WTC11 (cell line): Measurements from ENCODE around the gene SMAD3. TPM values are rescaled to one million over a fixed set of nuclear protein-coding genes. Genes with fewer than 3 reads are reported as not detected.
A peak's percentile ranks its signal among the peaks of the same experiment; 100 is the strongest.
"Not testable (repeated sequence)": the region's sequence is repeated elsewhere in the genome, so short reads cannot be mapped to it uniquely, and the experiment has no call there.

Experiments
- ATAC-seq: fragments of 200-7000 bp; cut with Tn5 transposase; 2 replicates; pipeline ENCODE4 v1.10.0; 2021; ENCODE audit warnings: mild to moderate bottlenecking, moderate library complexity
- CTCF ChIA-PET: fragments of 300-600 bp; sonication (Branson Sonifier 250); formaldehyde crosslinking; loops from one replicate; lab custom pipeline; 2021; ENCODE audit warnings: antibody characterized with exemption; lab: Charles Lee
- POLR2A ChIA-PET: fragments of 350-600 bp; sonication (Branson Sonifier 250); formaldehyde crosslinking; loops from one replicate; lab custom pipeline; 2021; ENCODE audit warnings: antibody characterized with exemption; lab: Charles Lee
- DNase-seq: peaks from one replicate; pipeline ENCODE4 v3.0.0; 2021; ENCODE audit warnings: low spot score
- H3K27ac Mint-ChIP-seq: 2 replicates; pipeline ENCODE4 v1.8.0; 2021; ENCODE audit warnings: mixed read lengths
- H3K27me3 Mint-ChIP-seq: 2 replicates; pipeline ENCODE4 v1.8.0; 2021; ENCODE audit warnings: low read depth, mild to moderate bottlenecking, moderate library complexity, mixed read lengths
- H3K36me3 Mint-ChIP-seq: 2 replicates; pipeline ENCODE4 v1.8.0; 2021; ENCODE audit warnings: mixed read lengths
- H3K4me1 Mint-ChIP-seq: 2 replicates; pipeline ENCODE4 v1.8.0; 2022; ENCODE audit warnings: mixed read lengths
- H3K4me3 Mint-ChIP-seq: 2 replicates; pipeline ENCODE4 v1.8.0; 2021; ENCODE audit warnings: mild to moderate bottlenecking, moderate library complexity, mixed read lengths
- H3K9me3 Mint-ChIP-seq: 2 replicates; pipeline ENCODE4 v1.8.0; 2021; ENCODE audit warnings: mixed read lengths
- ATF1 ChIP-seq: sonication (generic); formaldehyde crosslinking; IDR thresholded peaks from 2 replicates; pipeline ENCODE4 v1.8.1; 2023; ENCODE audit warnings: mild to moderate bottlenecking, moderate library complexity, missing genetic modification reagents
- ATF3 ChIP-seq: sonication (generic); formaldehyde crosslinking; conservative IDR thresholded peaks from 2 replicates; pipeline ENCODE4 v1.8.1; 2022; ENCODE audit warnings: mild to moderate bottlenecking, missing genetic modification reagents
- CDX4 ChIP-seq: fragments of 250-450 bp; sonication (Bioruptor Pico); IDR thresholded peaks from 2 replicates; pipeline ENCODE4 v1.9.0; 2021; ENCODE audit warnings: moderate library complexity, mild to moderate bottlenecking, inconsistent platforms, borderline replicate concordance
- ESRRA ChIP-seq: sonication (generic); formaldehyde crosslinking; IDR thresholded peaks from 2 replicates; pipeline ENCODE4 v1.8.1; 2022; ENCODE audit warnings: mild to moderate bottlenecking, missing genetic modification reagents, borderline replicate concordance
- ETV6 ChIP-seq: sonication (generic); formaldehyde crosslinking; IDR thresholded peaks from 2 replicates; pipeline ENCODE4 v1.8.1; 2022; ENCODE audit warnings: mild to moderate bottlenecking, missing genetic modification reagents
- GABPB1 ChIP-seq: sonication (generic); formaldehyde crosslinking; IDR thresholded peaks from 2 replicates; pipeline ENCODE4 v1.8.1; 2023; ENCODE audit warnings: mild to moderate bottlenecking, missing genetic modification reagents
- HMGA2 ChIP-seq: fragments of 250-450 bp; sonication (Bioruptor Pico); IDR thresholded peaks from 2 replicates; pipeline ENCODE4 v1.4.0; 2021; ENCODE audit warnings: mild to moderate bottlenecking, moderate library complexity
- JAZF1 ChIP-seq: fragments of 250-450 bp; sonication (Bioruptor Pico); IDR thresholded peaks from 2 replicates; pipeline ENCODE4 v1.9.0; 2021; ENCODE audit warnings: moderate library complexity, mild to moderate bottlenecking, inconsistent platforms
- JUN ChIP-seq: sonication (generic); formaldehyde crosslinking; IDR thresholded peaks from 2 replicates; pipeline ENCODE4 v1.8.0; 2023; ENCODE audit warnings: mild to moderate bottlenecking, missing genetic modification reagents
- NFE2L1 ChIP-seq: sonication (generic); formaldehyde crosslinking; IDR thresholded peaks from 2 replicates; pipeline ENCODE4 v1.8.1; 2023; ENCODE audit warnings: missing genetic modification reagents
- OVOL2 ChIP-seq: fragments of 250-450 bp; sonication (Bioruptor Pico); IDR thresholded peaks from 2 replicates; pipeline ENCODE4 v1.9.0; 2021; ENCODE audit warnings: mild to moderate bottlenecking, borderline replicate concordance
- PRDM15 ChIP-seq: sonication (generic); formaldehyde crosslinking; IDR thresholded peaks from 2 replicates; pipeline ENCODE4 v1.8.0; 2022; ENCODE audit warnings: missing genetic modification reagents
- PREB ChIP-seq: sonication (generic); formaldehyde crosslinking; IDR thresholded peaks from 2 replicates; pipeline ENCODE4 v1.8.1; 2022; ENCODE audit warnings: mild to moderate bottlenecking, missing genetic modification reagents, moderate library complexity, borderline replicate concordance
- PRRX2 ChIP-seq: fragments of 250-450 bp; sonication (Bioruptor Pico); IDR thresholded peaks from 2 replicates; pipeline ENCODE4 v1.8.0; 2021; ENCODE audit warnings: mild to moderate bottlenecking
- RORB ChIP-seq: fragments of 250-450 bp; sonication (Bioruptor Pico); IDR thresholded peaks from 2 replicates; pipeline ENCODE4 v1.9.0; 2021; ENCODE audit warnings: mild to moderate bottlenecking
- SMAD3 ChIP-seq: sonication (generic); formaldehyde crosslinking; IDR thresholded peaks from 2 replicates; pipeline ENCODE4 v1.8.0; 2022; ENCODE audit warnings: missing genetic modification reagents, mild to moderate bottlenecking, borderline replicate concordance
- SOX15 ChIP-seq: fragments of 250-450 bp; sonication (Bioruptor Pico); IDR thresholded peaks from 2 replicates; pipeline ENCODE4 v1.9.0; 2021; ENCODE audit warnings: mild to moderate bottlenecking
- TCF7 ChIP-seq: sonication (generic); formaldehyde crosslinking; IDR thresholded peaks from 2 replicates; pipeline ENCODE4 v1.8.0; 2022; ENCODE audit warnings: mild to moderate bottlenecking, low read depth, missing genetic modification reagents, moderate library complexity
- TEAD1 ChIP-seq: sonication (generic); formaldehyde crosslinking; IDR thresholded peaks from 2 replicates; pipeline ENCODE4 v1.8.0; 2022; ENCODE audit warnings: mild to moderate bottlenecking, missing genetic modification reagents
- USF1 ChIP-seq: sonication (generic); formaldehyde crosslinking; IDR thresholded peaks from 2 replicates; pipeline ENCODE4 v1.8.0; 2022; ENCODE audit warnings: mild to moderate bottlenecking, missing genetic modification reagents
- ZBTB21 ChIP-seq: sonication (generic); formaldehyde crosslinking; IDR thresholded peaks from 2 replicates; pipeline ENCODE4 v1.8.1; 2023; ENCODE audit warnings: mild to moderate bottlenecking, missing genetic modification reagents, borderline replicate concordance
- ZBTB43 ChIP-seq: sonication (generic); formaldehyde crosslinking; IDR thresholded peaks from 2 replicates; pipeline ENCODE4 v1.8.1; 2023; ENCODE audit warnings: mild to moderate bottlenecking, missing genetic modification reagents
- ZNF121 ChIP-seq: sonication (generic); formaldehyde crosslinking; IDR thresholded peaks from 2 replicates; pipeline ENCODE4 v1.8.0; 2023; ENCODE audit warnings: missing genetic modification reagents
- ZNF425 ChIP-seq: fragments of 250-450 bp; sonication (Bioruptor Pico); conservative IDR thresholded peaks from 2 replicates; pipeline ENCODE4 v1.9.0; 2021; ENCODE audit warnings: mild to moderate bottlenecking
- total RNA-seq: library from RNA; stranded (reverse); gene quantifications from 3 replicates; pipeline ENCODE4 v1.2.3, GENCODE V29; 2021

Gene SMAD3
- total RNA-seq, 1 experiment from 2014 or later, result 34.6 TPM

- TF ChIP-seq TCF7 (CRISPR knock-in tag), result no peak
- no peak for TF ChIP-seq HMGA2 (CRISPR knock-in tag)
- TF ChIP-seq ETV6 (CRISPR knock-in tag), result no peak
- no peak for TF ChIP-seq RORB
- TF ChIP-seq ZBTB21, result no peak
- TF ChIP-seq ATF3 (CRISPR knock-in tag), result no peak
- TF ChIP-seq ZNF425 (CRISPR knock-in tag), result no peak
- TF ChIP-seq ATF1, result no peak
- no peak for TF ChIP-seq CDX4 (CRISPR knock-in tag)
- no peak for TF ChIP-seq PRRX2 (CRISPR knock-in tag)
- no peak for TF ChIP-seq ZNF121 (CRISPR knock-in tag)
Measured at GRCh38 chr15:67026610-67026967, 38.8 kb upstream of the SMAD3 start (continued).

GRCh38 chr15:67028440-67028839 is 37.0 kb upstream of the SMAD3 start:
- H3K36me3 Mint-ChIP-seq, DNase-seq, CTCF ChIA-PET, ATAC-seq, H3K4me3 Mint-ChIP-seq, H3K27ac Mint-ChIP-seq, H3K27me3 Mint-ChIP-seq, POLR2A ChIA-PET, H3K9me3 Mint-ChIP-seq: not testable (repeated sequence)
- peaks cover 46% of the 10 kb centered on the region for H3K4me1 Mint-ChIP-seq

- ChIA-PET CTCF (interaction anchor here (0.9 to 1.9 kb wide), 9 partner anchors 9 to 179 kb away, joined by 3 to 8 read pairs (median 4); partner anchors contain the start of gene SMAD3), POLR2A (interaction anchor here (0.6 to 2.0 kb wide), 7 partner anchors 12 to 268 kb away, joined by 3 to 12 read pairs (median 4); no protein-coding TSS in a partner anchor)
- Mint-ChIP-seq H3K4me1 (peaks cover 44% of the 10 kb centered on the region), H3K27me3 (peaks cover 14% of the 10 kb centered on the region), H3K9me3 (no peaks in the 10 kb centered on the region), H3K36me3 (no peaks in the 10 kb centered on the region), H3K4me3 (peak overlapping the region; percentile 3; the same call in 1 of the 2 replicates), H3K27ac (no peak overlapping the region; the same call in 1 of the 2 replicates)
- peak; percentile 72 for DNase-seq
- ATAC-seq, result peak; percentile 76
- no peak for TF ChIP-seq JAZF1 (CRISPR knock-in tag)
- no peak for TF ChIP-seq SOX15 (CRISPR knock-in tag)
- TF ChIP-seq OVOL2 (CRISPR knock-in tag), result no peak
- TF ChIP-seq JUN (CRISPR knock-in tag), result no peak
- TF ChIP-seq TEAD1 (CRISPR knock-in tag), result peak; percentile 69; the same call in 1 of the 2 replicates
- TF ChIP-seq NFE2L1 (CRISPR knock-in tag), result peak; percentile 69; the same call in 1 of the 2 replicates
- TF ChIP-seq ZBTB43 (CRISPR knock-in tag), result peak; percentile 96
- no peak for TF ChIP-seq ESRRA (CRISPR knock-in tag)
- peak; percentile 94 for TF ChIP-seq USF1 (CRISPR knock-in tag)
- peak; percentile 77 for TF ChIP-seq ETV6 (CRISPR knock-in tag)
- no peak for TF ChIP-seq PREB (CRISPR knock-in tag)
- TF ChIP-seq GABPB1 (CRISPR knock-in tag), result 0 out of 2 replicates have a peak, but pooled peaks have one; percentile 5
- peak; percentile 78; the same call in 1 of the 2 replicates for TF ChIP-seq SMAD3 (CRISPR knock-in tag)
- no peak for TF ChIP-seq PRDM15 (CRISPR knock-in tag)
Measured at GRCh38 chr15:67030036-67030762, 35.2 kb upstream of the SMAD3 start.
